Mucosa of descending colon (tissue), 3 donors: ENCODE results near the gene IL36G. TPM values are rescaled to one million over a fixed set of nuclear protein-coding genes. Genes with fewer than 3 reads are reported as not detected.

Experiments
- ATAC-seq: fragments of 200-7000 bp; cut with Tn5 transposase; one replicate; pipeline ENCODE4 v1.9.1; 2020; ENCODE audit warnings: mild to moderate bottlenecking, moderate library complexity
- DNase-seq, 3 donors: peaks; one replicate each; pipeline ENCODE4 v3.0.0-alpha.2; 2020
- H3K36me3 ChIP-seq: fragments of 200-600 bp; one replicate; pipeline ENCODE4 v1.8.0; 2021; ENCODE audit warnings: low read depth, mild to moderate bottlenecking
- H3K4me1 ChIP-seq: fragments of 200-600 bp; one replicate; pipeline ENCODE4 v1.8.0; 2021; ENCODE audit warnings: low read depth, mild to moderate bottlenecking
- H3K4me3 ChIP-seq: fragments of 200-600 bp; one replicate; pipeline ENCODE4 v1.8.0; 2021; ENCODE audit warnings: mild to moderate bottlenecking
- H3K9me3 ChIP-seq: fragments of 200-600 bp; one replicate; pipeline ENCODE4 v1.8.0; 2021; ENCODE audit warnings: mild to moderate bottlenecking
- CTCF ChIP-seq: fragments of 200-600 bp; IDR thresholded peaks from one replicate; pipeline ENCODE4 v1.8.0; 2022; ENCODE audit warnings: antibody characterized with exemption, mild to moderate bottlenecking
- intact Hi-C, 2 donors: fragments of 100-400 bp; cut with DNase I in 1 of 2; cut with micrococcal nuclease in 1 of 2; formaldehyde crosslinking; loops; one replicate each; pipeline versions ENCODE4 v1.11.0 to v1.11.1; 2022; cut with DNase I, micrococcal nuclease
- total RNA-seq, 3 donors: library from RNA; stranded (reverse); fragmentation: NEBNext Ultra II Directional in 2 of 3; extraction: Animal tissue kit (Norgen Biotek cat#: 25700) in 2 of 3; gene quantifications; one replicate each; pipeline versions ENCODE4 v1.2.1 to v1.2.4, GENCODE V29; 2021 to 2023
- donor health status: DM: no; HTN: no; CAD: no; lungs with moderate emphysema.
- donor health status: DM: no; HTN: no; CAD: no.
- donor health status: DM: no; HTN: yes; CAD: no.

Gene IL36G
- total RNA-seq, 3 donors from 2014 or later = not detected

GRCh38 chr2:112947374-112947773 is 30.4 kb upstream of the IL36G start:
- Histone ChIP-seq H3K36me3 (no peaks in the 10 kb centered on the region), H3K4me1 (no peaks in the 10 kb centered on the region), H3K9me3 (peaks cover 16% of the 10 kb centered on the region), H3K4me3 (no peak overlapping the region)
- intact Hi-C loops = loop anchor here in 1 of 2 donors (10.0 kb wide), 1 partner anchor 203 kb away; no protein-coding TSS in a partner anchor
- TF ChIP-seq CTCF = no peak
- DNase-seq = no peak
- ATAC-seq = peak; percentile 26

GRCh38 chr2:112949456-112949855 is 28.4 kb upstream of the IL36G start:
- Histone ChIP-seq H3K4me3 (no peak overlapping the region), H3K9me3 (peaks cover 16% of the 10 kb centered on the region), H3K4me1 (no peaks in the 10 kb centered on the region), H3K36me3 (no peaks in the 10 kb centered on the region)
- no peak for TF ChIP-seq CTCF
- intact Hi-C loops = loop anchor here in 1 of 2 donors (10.0 kb wide), 1 partner anchor 205 kb away; no protein-coding TSS in a partner anchor
- DNase-seq = no peak
- ATAC-seq = no peak

GRCh38 chr2:112954364-112954763 is 23.4 kb upstream of the IL36G start:
- no peak overlapping the region for H3K4me3 ChIP-seq
- no peaks in the 10 kb centered on the region for H3K4me1 ChIP-seq
- intact Hi-C loops = no loop called here
- no peaks in the 10 kb centered on the region for H3K9me3 ChIP-seq
- no peak for TF ChIP-seq CTCF
- H3K36me3 ChIP-seq = no peaks in the 10 kb centered on the region
- DNase-seq (no peak), ATAC-seq (no peak)

- Histone ChIP-seq H3K4me3 (no peak overlapping the region), H3K9me3 (no peaks in the 10 kb centered on the region), H3K36me3 (no peaks in the 10 kb centered on the region), H3K4me1 (no peaks in the 10 kb centered on the region)
- intact Hi-C loops = no loop called here
- DNase-seq (no peak), ATAC-seq (no peak)
- no peak for TF ChIP-seq CTCF
Measured at GRCh38 chr2:112957511-112957910, 20.3 kb upstream of the IL36G start.

GRCh38 chr2:112958428-112959108 is 19.2 kb upstream of the IL36G start:
- ATAC-seq = peak; percentile 84
- Histone ChIP-seq H3K4me1 (no peaks in the 10 kb centered on the region), H3K9me3 (no peaks in the 10 kb centered on the region), H3K36me3 (no peaks in the 10 kb centered on the region), H3K4me3 (no peak overlapping the region)
- intact Hi-C loops = no loop called here
- peak; percentile 68 for TF ChIP-seq CTCF
- DNase-seq = peak in 1 of 3 donors; percentile 42
